ENCODE results near the gene BCLAF1. TPM values are rescaled to one million over a fixed set of nuclear protein-coding genes. Genes with fewer than 3 reads are reported as not detected.

BCLAF1 gene
- total and polyA plus RNA-seq, 8 donors: 112 to 254 (median 198) TPM

DNA sequence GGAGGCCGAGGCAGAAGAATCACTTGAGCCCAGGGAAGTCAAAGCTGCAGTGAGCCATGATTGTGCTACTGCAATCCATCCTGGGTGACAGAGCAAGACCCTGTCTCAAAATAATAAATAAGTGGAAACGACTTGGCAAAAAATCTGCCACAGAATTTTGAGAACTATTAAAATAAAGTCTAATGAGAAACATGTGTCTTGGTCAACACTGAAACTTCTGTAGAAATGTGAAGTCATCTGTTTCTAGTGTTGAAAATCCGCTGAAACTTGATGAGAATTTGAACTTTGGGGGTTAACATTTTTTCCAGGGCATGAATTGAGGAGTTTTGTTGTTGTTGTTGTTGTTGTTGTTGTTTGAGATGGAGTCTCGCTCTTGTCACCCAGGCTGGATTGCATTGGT is 29.0 kb upstream of the BCLAF1 start:
- DNase-seq: no peak
- H3K27me3 ChIP-seq: no peaks in the 10 kb centered on the region
- H3K4me1 ChIP-seq: no peaks in the 10 kb centered on the region
- TF ChIP-seq, protein P1, sequence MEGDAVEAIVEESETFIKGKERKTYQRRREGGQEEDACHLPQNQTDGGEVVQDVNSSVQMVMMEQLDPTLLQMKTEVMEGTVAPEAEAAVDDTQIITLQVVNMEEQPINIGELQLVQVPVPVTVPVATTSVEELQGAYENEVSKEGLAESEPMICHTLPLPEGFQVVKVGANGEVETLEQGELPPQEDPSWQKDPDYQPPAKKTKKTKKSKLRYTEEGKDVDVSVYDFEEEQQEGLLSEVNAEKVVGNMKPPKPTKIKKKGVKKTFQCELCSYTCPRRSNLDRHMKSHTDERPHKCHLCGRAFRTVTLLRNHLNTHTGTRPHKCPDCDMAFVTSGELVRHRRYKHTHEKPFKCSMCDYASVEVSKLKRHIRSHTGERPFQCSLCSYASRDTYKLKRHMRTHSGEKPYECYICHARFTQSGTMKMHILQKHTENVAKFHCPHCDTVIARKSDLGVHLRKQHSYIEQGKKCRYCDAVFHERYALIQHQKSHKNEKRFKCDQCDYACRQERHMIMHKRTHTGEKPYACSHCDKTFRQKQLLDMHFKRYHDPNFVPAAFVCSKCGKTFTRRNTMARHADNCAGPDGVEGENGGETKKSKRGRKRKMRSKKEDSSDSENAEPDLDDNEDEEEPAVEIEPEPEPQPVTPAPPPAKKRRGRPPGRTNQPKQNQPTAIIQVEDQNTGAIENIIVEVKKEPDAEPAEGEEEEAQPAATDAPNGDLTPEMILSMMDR (IDR thresholded peaks at IDR 0.05): no peak
- no peaks in the 10 kb centered on the region for H3K9me3 ChIP-seq
- no peak overlapping the region for H3K27ac ChIP-seq
- H3K36me3 ChIP-seq: no peaks in the 10 kb centered on the region
- H3K4me3 ChIP-seq: no peak overlapping the region
- ATAC-seq: no peak
- intact Hi-C loops (cut with DNase I): loop anchor here in 1 of 2 donors (10.0 kb wide), 1 partner anchor 814 kb away; no protein-coding TSS in a partner anchor

DNA sequence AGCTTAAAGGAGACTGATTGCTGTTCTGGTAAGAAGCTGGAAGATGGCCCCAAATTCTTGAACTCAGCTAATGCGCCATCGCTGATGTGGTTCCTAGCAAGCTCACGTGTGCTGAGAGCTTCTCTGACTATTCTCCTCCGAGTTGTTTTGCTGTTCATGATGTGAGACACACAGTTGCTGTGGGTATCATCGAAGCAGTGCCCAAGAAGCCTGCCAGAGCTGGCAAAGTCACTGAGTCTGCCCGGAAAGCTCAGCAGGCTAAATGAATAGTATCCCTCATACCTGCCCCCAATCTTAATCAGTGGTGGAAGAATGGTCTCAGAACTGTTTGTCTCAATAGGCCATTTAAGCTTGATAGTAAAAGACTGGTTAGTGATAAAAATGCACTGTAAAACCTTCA is 28.3 kb upstream of the BCLAF1 start:
- no peaks in the 10 kb centered on the region for H3K36me3 ChIP-seq
- TF ChIP-seq, protein P1 (IDR thresholded peaks at IDR 0.05): no peak
- no peak for DNase-seq
- H3K4me3 ChIP-seq: no peak overlapping the region
- H3K27me3 ChIP-seq: no peaks in the 10 kb centered on the region
- H3K27ac ChIP-seq: no peak overlapping the region
- ATAC-seq: no peak
- intact Hi-C loops (cut with DNase I): loop anchor here in 1 of 2 donors (10.0 kb wide), 1 partner anchor 813 kb away; no protein-coding TSS in a partner anchor
- no peaks in the 10 kb centered on the region for H3K4me1 ChIP-seq
- no peaks in the 10 kb centered on the region for H3K9me3 ChIP-seq

DNA sequence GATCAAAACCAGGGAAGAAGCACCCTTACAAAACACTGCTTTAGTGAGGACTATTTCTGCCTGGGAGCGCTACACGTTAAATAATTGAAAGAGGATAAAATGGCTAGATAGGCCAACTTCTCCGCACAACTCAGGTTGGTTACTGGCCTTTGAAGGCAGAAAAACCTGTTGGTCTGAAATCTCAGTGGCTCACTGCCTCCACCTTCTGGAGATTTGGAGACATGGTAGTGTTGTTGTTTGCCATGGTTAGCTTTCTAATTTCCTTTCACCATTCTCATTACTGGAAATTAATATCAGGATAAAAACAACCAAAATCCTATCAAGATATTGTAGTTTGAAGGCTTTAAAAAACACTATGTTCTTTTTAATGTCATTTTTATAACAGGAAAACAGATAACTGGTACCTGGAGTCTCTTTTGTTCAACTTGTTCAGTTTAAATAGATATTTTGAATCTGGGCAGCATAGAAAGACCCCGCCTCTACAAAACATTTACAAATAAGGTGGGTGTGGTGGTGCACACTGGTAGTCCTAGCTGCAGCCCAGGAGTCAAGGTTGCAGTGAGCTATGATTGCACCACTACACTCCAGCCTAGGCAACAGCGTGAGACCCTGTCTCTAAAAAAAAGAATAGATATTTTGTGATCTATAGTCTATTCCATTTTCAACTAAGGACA is 27.5 kb upstream of the BCLAF1 start:
- peak in 2 of 4 donors; percentile 44 to 73 for DNase-seq
- peak; percentile 96 for ATAC-seq
- intact Hi-C loops (cut with DNase I): loop anchor here in 1 of 2 donors (10.0 kb wide), 1 partner anchor 812 kb away; no protein-coding TSS in a partner anchor
- H3K4me1 ChIP-seq: no peaks in the 10 kb centered on the region
- H3K4me3 ChIP-seq: no peak overlapping the region
- no peaks in the 10 kb centered on the region for H3K36me3 ChIP-seq
- TF ChIP-seq, protein P1 (IDR thresholded peaks at IDR 0.05): peak; percentile 61 to 83
- no peaks in the 10 kb centered on the region for H3K27me3 ChIP-seq
- H3K9me3 ChIP-seq: no peaks in the 10 kb centered on the region
- H3K27ac ChIP-seq: no peak overlapping the region

DNA sequence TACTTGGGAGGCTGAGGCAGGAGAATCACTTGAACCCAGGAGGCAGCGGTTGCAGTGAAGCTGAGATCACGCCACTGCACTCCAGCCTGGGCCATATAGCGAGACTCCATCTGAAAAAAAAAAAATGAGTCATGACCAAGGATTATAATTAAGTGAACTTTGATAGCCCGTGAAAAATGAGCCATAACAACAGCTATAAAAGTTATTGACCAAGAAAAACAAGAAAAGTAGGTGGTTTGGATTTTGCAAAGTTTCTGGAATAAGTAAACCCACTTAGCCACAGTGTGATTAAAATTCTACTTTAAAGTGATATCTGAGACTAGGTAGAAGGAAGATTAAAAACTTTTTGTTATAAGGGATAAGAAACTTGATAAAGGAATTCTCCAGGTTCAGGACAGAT is 25.9 kb upstream of the BCLAF1 start:
- no peak for DNase-seq
- ATAC-seq: no peak
- Histone ChIP-seq H3K9me3 (no peaks in the 10 kb centered on the region), H3K36me3 (no peaks in the 10 kb centered on the region), H3K27ac (no peak overlapping the region), H3K27me3 (no peaks in the 10 kb centered on the region), H3K4me1 (no peaks in the 10 kb centered on the region), H3K4me3 (no peak overlapping the region)
- TF ChIP-seq, protein P1 (IDR thresholded peaks at IDR 0.05): no peak
- intact Hi-C loops (cut with DNase I): loop anchor here in 1 of 2 donors (10.0 kb wide), 1 partner anchor 811 kb away; no protein-coding TSS in a partner anchor

DNA sequence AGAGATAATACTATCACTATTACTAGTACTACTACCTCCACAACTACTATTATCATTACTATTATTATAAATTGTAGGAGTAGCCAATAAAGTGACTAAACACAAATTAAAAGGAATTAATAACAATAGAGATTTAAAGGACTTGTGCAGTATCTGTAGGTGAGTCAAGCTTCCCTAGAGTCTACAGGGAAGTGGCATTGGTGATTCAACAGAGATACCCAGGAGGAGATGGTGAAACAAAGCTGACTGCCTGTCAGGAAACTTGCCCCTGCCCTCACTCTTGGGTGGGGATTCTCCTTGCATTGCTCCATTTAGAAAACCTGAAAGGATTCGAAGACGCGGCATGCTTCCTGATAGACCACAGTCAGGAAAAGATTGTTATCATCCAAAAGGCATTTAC is 23.3 kb upstream of the BCLAF1 start:
- no peaks in the 10 kb centered on the region for H3K9me3 ChIP-seq
- TF ChIP-seq, protein P1 (IDR thresholded peaks at IDR 0.05): no peak
- H3K27me3 ChIP-seq: no peaks in the 10 kb centered on the region
- ATAC-seq (no peak), DNase-seq (no peak)
- H3K27ac ChIP-seq: no peak overlapping the region
- intact Hi-C loops (cut with DNase I): loop anchor here in 1 of 2 donors (10.0 kb wide), 1 partner anchor 808 kb away; no protein-coding TSS in a partner anchor
- H3K4me1 ChIP-seq: no peaks in the 10 kb centered on the region
- no peak overlapping the region for H3K4me3 ChIP-seq
- no peaks in the 10 kb centered on the region for H3K36me3 ChIP-seq
